Neural cell (in vitro differentiated cells): ENCODE results near the gene MAGI1. TPM values are rescaled to one million over a fixed set of nuclear protein-coding genes. Genes with fewer than 3 reads are reported as not detected.

Experiments
- H2AFZ ChIP-seq: fragments of 200-600, 300-800 bp; sonication (generic), shearing (Covaris generic); 2 replicates; pipeline ENCODE4 v1.6.0; 2014; ENCODE audit warnings: low read depth, mild to moderate bottlenecking, antibody characterized with exemption, low read length, moderate library complexity
- H3F3A ChIP-seq: fragments of 200-600 bp; shearing (Covaris generic); 2 replicates; pipeline ENCODE4 v1.6.1; 2016; ENCODE audit warnings: mild to moderate bottlenecking, moderate library complexity, mixed read lengths, antibody characterized with exemption, low read length; ENCODE audit not compliant: insufficient read depth, poor library complexity, severe bottlenecking
- H3K27ac ChIP-seq: fragments of 200-600, 300-800 bp; sonication (generic), shearing (Covaris generic); 2 replicates; pipeline ENCODE4 v1.5.1; 2014; ENCODE audit warnings: mild to moderate bottlenecking, low read length, moderate library complexity
- H3K27me3 ChIP-seq: fragments of 300-800, 200-600 bp; sonication (generic), shearing (Covaris generic); 2 replicates; pipeline ENCODE4 v1.6.0; 2014; ENCODE audit warnings: mild to moderate bottlenecking, low read depth, low read length, moderate library complexity; ENCODE audit not compliant: insufficient read depth
- H3K36me3 ChIP-seq: fragments of 300-800, 200-600 bp; sonication (generic), shearing (Covaris generic); 2 replicates; pipeline ENCODE4 v1.5.1; 2014; ENCODE audit warnings: mild to moderate bottlenecking, antibody characterized with exemption, low read length, moderate library complexity; ENCODE audit not compliant: insufficient read depth
- H3K4me2 ChIP-seq: fragments of 300-800, 200-600 bp; sonication (generic), shearing (Covaris generic); 2 replicates; pipeline ENCODE4 v1.6.0; 2014; ENCODE audit warnings: mild to moderate bottlenecking, low read length
- H3K4me3 ChIP-seq: fragments of 300-800, 200-600 bp; sonication (generic), shearing (Covaris generic); 2 replicates; pipeline ENCODE4 v1.5.1; 2014; ENCODE audit warnings: mild to moderate bottlenecking, low read length, moderate library complexity
- H3K79me2 ChIP-seq: fragments of 200-600 bp; shearing (Covaris generic); replicated peaks from 2 replicates; pipeline ENCODE4 v1.6.0; 2014; ENCODE audit warnings: mild to moderate bottlenecking, low read length, moderate library complexity; ENCODE audit not compliant: insufficient read depth
- H3K9ac ChIP-seq: fragments of 300-800, 200-600 bp; sonication (generic), shearing (Covaris generic); 2 replicates; pipeline ENCODE4 v1.6.1; 2016; ENCODE audit warnings: mild to moderate bottlenecking, low read length, mixed read lengths
- H3K9me2 ChIP-seq: fragments of 200-600 bp; shearing (Covaris generic); 2 replicates; pipeline ENCODE4 v1.6.1; 2016; ENCODE audit warnings: mild to moderate bottlenecking, low read length, mixed read lengths; ENCODE audit not compliant: insufficient read depth
- H3K9me3 ChIP-seq: fragments of 200-600, 300-800 bp; sonication (generic), shearing (Covaris generic); 2 replicates; pipeline ENCODE4 v1.6.1; 2016; ENCODE audit warnings: mild to moderate bottlenecking, mixed run types, low read length, moderate library complexity, mixed read lengths
- H4K20me1 ChIP-seq: fragments of 200-600 bp; shearing (Covaris generic); 2 replicates; pipeline ENCODE4 v1.6.1; 2016; ENCODE audit warnings: mild to moderate bottlenecking, mixed run types; ENCODE audit not compliant: insufficient read depth
- EP300 ChIP-seq: fragments of 450-650 bp; conservative IDR thresholded peaks from 2 replicates; pipeline ENCODE4 v1.6.1; 2014; ENCODE audit warnings: antibody characterized with exemption, mild to moderate bottlenecking, moderate library complexity; ENCODE audit not compliant: poor library complexity, severe bottlenecking
- EZH2 ChIP-seq: fragments of 200-600, 300-800 bp; shearing (Covaris generic), sonication (generic); IDR thresholded peaks from 2 replicates; pipeline ENCODE4 v1.6.1; 2014; ENCODE audit warnings: antibody characterized with exemption, low read length, borderline replicate concordance, mild to moderate bottlenecking; ENCODE audit not compliant: insufficient read depth, poor library complexity, severe bottlenecking
- MXI1 ChIP-seq: fragments of 450-650 bp; conservative IDR thresholded peaks from 2 replicates; pipeline ENCODE4 v1.6.1; 2014; ENCODE audit warnings: antibody characterized with exemption, mild to moderate bottlenecking; ENCODE audit not compliant: poor library complexity, severe bottlenecking
- POLR2AphosphoS5 ChIP-seq: IDR thresholded peaks from 2 replicates; pipeline ENCODE4 v1.6.1; 2012
- RAD21 ChIP-seq: fragments of 450-650 bp; conservative IDR thresholded peaks from 2 replicates; pipeline ENCODE4 v1.6.1; 2014; ENCODE audit warnings: antibody characterized with exemption, mild to moderate bottlenecking, moderate library complexity
- REST ChIP-seq: IDR thresholded peaks from 2 replicates; pipeline ENCODE4 v1.6.1; 2012; ENCODE audit warnings: borderline replicate concordance
- SMC3 ChIP-seq: fragments of 450-650 bp; conservative IDR thresholded peaks from 2 replicates; pipeline ENCODE4 v1.6.1; 2014; ENCODE audit warnings: antibody characterized with exemption, mild to moderate bottlenecking, moderate library complexity; ENCODE audit not compliant: poor library complexity
- TAF1 ChIP-seq: IDR thresholded peaks from 2 replicates; pipeline ENCODE4 v1.6.1; 2012; ENCODE audit warnings: low read depth
- polyA plus RNA-seq: library from polyadenylated mRNA; depleted of rRNA; stranded (reverse); fragments of >200 nt; gene quantifications from 2 replicates; pipeline ENCODE4 v1.2.3, GENCODE V29; 2014
- TF ChIP-seq, protein P1 (sequence below): fragments of 450-650 bp; IDR thresholded peaks from 2 replicates; pipeline ENCODE4 v1.5.1; 2014; ENCODE audit warnings: antibody characterized with exemption, mild to moderate bottlenecking, moderate library complexity; ENCODE audit not compliant: poor library complexity, severe bottlenecking

The MAGI1 gene
- polyA plus RNA-seq, 1 donor from 2014 or later, result 44.7 TPM

GRCh38 chr3:65659396-65659795, 379.3 kb downstream of the MAGI1 start:
- no peaks in the 10 kb centered on the region for H3K9me2 ChIP-seq
- no peak overlapping the region for H3K9ac ChIP-seq
- no peaks in the 10 kb centered on the region for H4K20me1 ChIP-seq
- H2AFZ ChIP-seq, result no peak overlapping the region
- no peak overlapping the region for H3K4me3 ChIP-seq
- H3K79me2 ChIP-seq, result no peaks in the 10 kb centered on the region
- no peak for TF ChIP-seq MXI1
- TF ChIP-seq SMC3, result no peak
- TF ChIP-seq EZH2, result no peak
- no peak for TF ChIP-seq EP300
- TF ChIP-seq REST, result no peak
- TF ChIP-seq POLR2AphosphoS5, result no peak
- no peak for TF ChIP-seq RAD21
- TF ChIP-seq TAF1, result no peak
- TF ChIP-seq, protein P1, sequence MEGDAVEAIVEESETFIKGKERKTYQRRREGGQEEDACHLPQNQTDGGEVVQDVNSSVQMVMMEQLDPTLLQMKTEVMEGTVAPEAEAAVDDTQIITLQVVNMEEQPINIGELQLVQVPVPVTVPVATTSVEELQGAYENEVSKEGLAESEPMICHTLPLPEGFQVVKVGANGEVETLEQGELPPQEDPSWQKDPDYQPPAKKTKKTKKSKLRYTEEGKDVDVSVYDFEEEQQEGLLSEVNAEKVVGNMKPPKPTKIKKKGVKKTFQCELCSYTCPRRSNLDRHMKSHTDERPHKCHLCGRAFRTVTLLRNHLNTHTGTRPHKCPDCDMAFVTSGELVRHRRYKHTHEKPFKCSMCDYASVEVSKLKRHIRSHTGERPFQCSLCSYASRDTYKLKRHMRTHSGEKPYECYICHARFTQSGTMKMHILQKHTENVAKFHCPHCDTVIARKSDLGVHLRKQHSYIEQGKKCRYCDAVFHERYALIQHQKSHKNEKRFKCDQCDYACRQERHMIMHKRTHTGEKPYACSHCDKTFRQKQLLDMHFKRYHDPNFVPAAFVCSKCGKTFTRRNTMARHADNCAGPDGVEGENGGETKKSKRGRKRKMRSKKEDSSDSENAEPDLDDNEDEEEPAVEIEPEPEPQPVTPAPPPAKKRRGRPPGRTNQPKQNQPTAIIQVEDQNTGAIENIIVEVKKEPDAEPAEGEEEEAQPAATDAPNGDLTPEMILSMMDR, result no peak
- no peak overlapping the region for H3K27ac ChIP-seq
- H3F3A ChIP-seq, result no peaks in the 10 kb centered on the region
- no peaks in the 10 kb centered on the region for H3K9me3 ChIP-seq
- no peak overlapping the region for H3K4me2 ChIP-seq
- H3K36me3 ChIP-seq, result no peaks in the 10 kb centered on the region
- no peaks in the 10 kb centered on the region for H3K27me3 ChIP-seq

DNA sequence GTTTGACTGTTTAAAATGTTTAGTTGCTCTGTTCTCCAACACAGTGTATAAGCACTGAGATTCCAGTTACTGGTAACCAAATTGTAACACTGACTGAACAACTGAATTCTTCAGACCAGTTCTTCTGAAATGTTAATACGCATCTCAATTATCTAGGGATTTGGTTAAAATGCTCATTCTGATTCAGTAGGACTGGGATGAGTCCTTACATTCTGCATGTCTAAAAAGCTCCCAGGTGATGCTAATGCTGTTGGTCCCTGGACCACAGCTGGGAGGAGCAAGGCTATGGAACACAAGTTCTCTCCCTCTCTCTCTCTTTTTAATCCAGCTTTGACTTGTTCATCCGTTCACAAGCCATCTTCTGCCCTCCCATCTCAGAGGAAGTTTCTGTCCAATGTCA, 380.3 kb downstream of the MAGI1 start:
- Histone ChIP-seq H2AFZ (no peak overlapping the region), H3K4me3 (no peak overlapping the region), H3K9me2 (no peaks in the 10 kb centered on the region), H3K36me3 (no peaks in the 10 kb centered on the region), H3K27me3 (no peaks in the 10 kb centered on the region), H3K79me2 (no peaks in the 10 kb centered on the region), H3F3A (no peaks in the 10 kb centered on the region), H3K9ac (no peak overlapping the region), H3K4me2 (no peak overlapping the region), H3K27ac (no peak overlapping the region), H3K9me3 (no peaks in the 10 kb centered on the region), H4K20me1 (no peaks in the 10 kb centered on the region)
- TF ChIP-seq REST (no peak), MXI1 (no peak), EZH2 (no peak), TAF1 (no peak), SMC3 (no peak), POLR2AphosphoS5 (no peak), RAD21 (no peak), EP300 (no peak)
- TF ChIP-seq, protein P1, result no peak
